HFFc6 (cell line): ENCODE measurements around the gene MOGAT2. TPM values are rescaled to one million over a fixed set of nuclear protein-coding genes. Genes with fewer than 3 reads are reported as not detected.

Experiments used
- DNase-seq: peaks from one replicate; pipeline ENCODE4 v3.0.0-alpha.2; 2018
- H3K27ac Mint-ChIP-seq: 2 replicates; pipeline ENCODE4 v1.8.0; 2020; ENCODE audit warnings: mild to moderate bottlenecking, mixed read lengths
- H3K27me3 Mint-ChIP-seq: 2 replicates; pipeline ENCODE4 v1.8.0; 2021; ENCODE audit warnings: mild to moderate bottlenecking, moderate library complexity, mixed read lengths; ENCODE audit not compliant: insufficient read depth
- H3K36me3 Mint-ChIP-seq: 2 replicates; pipeline ENCODE4 v1.8.0; 2021; ENCODE audit warnings: low read depth, mixed read lengths
- H3K4me1 Mint-ChIP-seq: 2 replicates; pipeline ENCODE4 v1.8.0; 2020; ENCODE audit warnings: low read depth, mixed read lengths
- H3K4me3 Mint-ChIP-seq: 2 replicates; pipeline ENCODE4 v1.8.0; 2020; ENCODE audit warnings: mild to moderate bottlenecking, moderate library complexity, mixed read lengths
- H3K9me3 Mint-ChIP-seq: 2 replicates; pipeline ENCODE4 v1.8.0; 2020; ENCODE audit warnings: mild to moderate bottlenecking, mixed read lengths
- CTCF ChIP-seq: fragments of 200-600 bp; sonication (generic); IDR thresholded peaks from 2 replicates; pipeline ENCODE4 v1.5.0; 2021; ENCODE audit warnings: antibody characterized with exemption, mild to moderate bottlenecking
- total RNA-seq, 6 experiments: library from RNA; stranded (reverse); fragmentation: NEBNext Ultra II Directional; extraction: Animal tissue kit (Norgen Biotek cat#: 25700); gene quantifications; 2 replicates in 1 of 6; 3 replicates in 5 of 6; pipeline ENCODE4 v1.2.3, GENCODE V29; 2021

MOGAT2 gene
- total RNA-seq, 6 experiments from 2014 or later, result not detected

- H3K4me1 Mint-ChIP-seq, result peaks cover 20% of the 10 kb centered on the region
- peaks cover 47% of the 10 kb centered on the region for H3K27me3 Mint-ChIP-seq
- no peaks in the 10 kb centered on the region for H3K9me3 Mint-ChIP-seq
These were observed 50.7 kb downstream of the MOGAT2 start, which contains the start of gene DGAT2 for GRCh38 chr11:75768112-75768908. TSS of gene DGAT2 (plus strand) at chr11:75768778. CDS start at chr11:75768992, 214 bp downstream.

DNA sequence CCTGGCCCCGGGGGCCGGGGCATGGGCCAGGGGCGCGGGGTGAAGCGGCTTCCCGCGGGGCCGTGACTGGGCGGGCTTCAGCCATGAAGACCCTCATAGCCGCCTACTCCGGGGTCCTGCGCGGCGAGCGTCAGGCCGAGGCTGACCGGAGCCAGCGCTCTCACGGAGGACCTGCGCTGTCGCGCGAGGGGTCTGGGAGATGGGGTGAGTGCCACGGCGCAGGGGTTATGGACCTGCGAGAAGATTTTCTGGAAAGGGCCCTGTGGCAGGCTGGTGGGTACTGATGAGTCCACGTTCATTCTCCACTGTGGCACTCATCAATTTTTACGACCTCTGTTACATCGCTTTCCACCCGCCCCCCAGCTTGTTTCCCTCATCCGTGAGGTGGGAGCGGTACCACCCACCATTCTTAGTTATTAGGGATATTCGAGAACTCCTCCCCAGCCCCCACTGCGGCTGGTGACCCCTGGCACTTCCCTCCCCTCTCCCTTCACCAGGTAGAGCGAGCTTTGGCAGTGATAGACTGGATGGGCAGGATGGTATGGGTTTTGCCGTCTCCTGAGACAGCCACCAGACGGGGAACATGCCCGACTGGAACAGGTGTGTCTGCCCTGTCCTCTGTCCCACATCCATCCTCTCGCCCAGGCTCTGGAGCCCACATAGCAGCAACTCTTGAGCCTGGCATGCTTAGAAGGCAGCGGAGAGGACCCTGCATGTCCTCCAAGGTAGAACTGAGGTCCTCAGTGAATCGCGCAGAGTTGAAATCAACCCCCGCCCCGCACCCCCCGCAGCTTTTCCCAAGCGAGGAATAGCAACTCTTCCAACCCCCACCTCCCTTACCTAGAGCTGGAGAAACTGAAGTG is 51.5 kb downstream of the MOGAT2 start:
- no peak for TF ChIP-seq CTCF
- Mint-ChIP-seq H3K36me3 (no peaks in the 10 kb centered on the region), H3K27ac (no peak overlapping the region), H3K4me1 (peaks cover 20% of the 10 kb centered on the region), H3K27me3 (peaks cover 48% of the 10 kb centered on the region), H3K4me3 (no peak overlapping the region), H3K9me3 (no peaks in the 10 kb centered on the region)
- no peak for DNase-seq

More at GRCh38 chr11:75768112-75768908, 50.7 kb downstream of the MOGAT2 start, which contains the start of gene DGAT2:
- Mint-ChIP-seq H3K36me3 (no peaks in the 10 kb centered on the region), H3K4me3 (peak within 1 kb of the TSS; percentile 24; the same call in 1 of the 2 replicates), H3K27ac (no peak within 1 kb of the TSS)
- TF ChIP-seq CTCF, result no peak; the same call in 1 of the 2 replicates
- DNase-seq, result no peak

GRCh38 chr11:75770102-75770501 is 52.5 kb downstream of the MOGAT2 start:
- no peak for DNase-seq
- Mint-ChIP-seq H3K36me3 (no peaks in the 10 kb centered on the region), H3K27me3 (peaks cover 45% of the 10 kb centered on the region), H3K9me3 (no peaks in the 10 kb centered on the region), H3K4me3 (no peak overlapping the region), H3K27ac (no peak overlapping the region), H3K4me1 (peaks cover 20% of the 10 kb centered on the region)
- TF ChIP-seq CTCF, result no peak

DNA sequence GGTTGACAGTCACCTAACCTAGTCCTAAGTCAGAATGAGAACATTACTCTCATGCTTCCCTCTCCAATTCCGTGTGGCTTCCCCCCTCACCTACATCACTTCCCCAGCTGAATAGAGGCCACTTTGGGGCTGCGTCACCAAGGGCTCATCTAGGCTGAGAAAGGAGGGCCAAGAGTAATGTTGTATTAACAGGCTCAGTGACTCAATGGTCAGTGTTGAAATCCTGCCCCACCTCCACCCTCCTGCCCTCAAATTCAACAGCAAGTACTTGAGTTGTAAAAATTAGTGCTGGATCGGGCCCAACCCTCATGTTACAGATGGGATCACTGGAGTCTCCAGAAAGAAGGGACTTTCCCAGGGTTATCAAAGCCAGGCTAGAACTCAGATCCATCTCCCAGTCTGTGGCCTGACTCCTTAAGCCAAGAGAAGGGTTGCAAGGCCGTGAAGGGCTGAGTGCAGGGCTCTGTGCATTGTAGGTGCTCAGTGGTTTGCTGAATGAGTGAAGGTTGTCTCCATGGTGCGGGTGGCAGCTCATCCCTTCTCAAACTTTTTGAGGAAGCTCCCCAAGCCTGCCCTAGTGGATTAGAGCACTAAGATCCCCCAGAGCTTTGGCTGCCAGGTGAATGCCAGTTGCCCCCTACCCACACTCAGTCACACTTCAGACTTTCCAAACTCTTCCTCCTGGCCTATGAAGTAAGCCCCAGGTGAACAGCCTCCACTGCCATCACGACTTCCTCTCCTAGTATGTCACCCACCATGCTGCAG is 54.2 kb downstream of the MOGAT2 start:
- Mint-ChIP-seq H3K36me3 (no peaks in the 10 kb centered on the region), H3K9me3 (no peaks in the 10 kb centered on the region), H3K4me1 (peaks cover 20% of the 10 kb centered on the region), H3K4me3 (no peak overlapping the region), H3K27ac (no peak overlapping the region), H3K27me3 (peaks cover 40% of the 10 kb centered on the region)
- TF ChIP-seq CTCF, result no peak
- DNase-seq, result peak; percentile 39
